GM19240 (cell line): ENCODE measurements around the gene MEGF6.

Experiments used
- DNase-seq: peaks from one replicate; pipeline ENCODE4 v3.0.0; 2011; ENCODE audit warnings: low spot score; ENCODE audit not compliant: insufficient read length

The MEGF6 gene

DNA sequence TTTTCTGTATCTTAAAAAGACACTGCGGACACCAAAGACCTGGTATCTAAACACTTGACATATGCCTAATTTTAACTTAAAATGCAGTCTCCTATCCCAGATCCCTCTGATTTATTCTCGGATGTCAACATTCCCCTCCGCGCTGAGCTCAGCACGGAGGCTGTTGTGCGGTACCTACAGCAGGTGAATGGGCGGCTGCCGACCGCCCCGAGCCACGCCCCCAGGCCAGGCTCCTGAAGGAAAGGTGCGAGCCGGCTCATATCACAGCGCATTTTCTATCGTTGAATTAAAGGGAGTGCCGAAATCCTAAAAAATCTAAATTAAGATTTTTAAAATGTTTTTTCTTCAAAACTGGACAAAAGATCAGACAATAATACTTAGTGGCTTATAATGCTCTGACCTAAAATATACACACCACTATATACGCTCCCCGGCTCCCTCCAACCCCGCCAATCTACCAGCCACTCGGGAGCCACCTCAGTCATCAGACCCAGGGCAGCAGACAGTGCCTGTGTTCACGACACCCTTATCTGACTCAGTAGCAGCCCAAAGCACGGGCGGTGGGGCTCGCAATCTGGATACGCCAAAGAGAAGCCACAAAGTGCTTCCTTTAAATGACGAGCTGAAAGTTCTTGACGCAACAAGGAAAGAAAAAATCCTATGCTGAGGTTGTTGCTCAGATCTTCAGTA lies 34.5 kb upstream of the MEGF6 start:
- no peak for DNase-seq

DNA sequence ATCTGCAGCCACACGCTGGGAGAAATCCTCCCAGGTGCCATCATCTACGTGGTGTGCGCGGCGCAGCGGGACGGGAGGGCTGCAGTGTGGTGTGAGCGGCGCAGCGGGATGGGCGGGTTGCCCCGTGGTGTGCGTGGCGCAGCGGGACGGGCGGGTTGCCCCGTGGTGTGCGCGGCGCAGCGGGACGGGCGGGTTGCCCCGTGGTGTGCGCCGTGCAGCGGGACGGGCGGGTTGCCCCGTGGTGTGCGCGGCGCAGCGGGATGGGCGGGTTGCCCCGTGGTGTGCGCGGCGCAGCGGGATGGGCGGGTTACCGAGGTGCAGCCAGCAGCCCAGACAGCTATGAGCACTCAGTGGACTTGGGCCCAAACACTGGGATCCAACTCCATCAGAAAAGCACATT lies 33.9 kb upstream of the MEGF6 start:
- DNase-seq = no peak

DNA sequence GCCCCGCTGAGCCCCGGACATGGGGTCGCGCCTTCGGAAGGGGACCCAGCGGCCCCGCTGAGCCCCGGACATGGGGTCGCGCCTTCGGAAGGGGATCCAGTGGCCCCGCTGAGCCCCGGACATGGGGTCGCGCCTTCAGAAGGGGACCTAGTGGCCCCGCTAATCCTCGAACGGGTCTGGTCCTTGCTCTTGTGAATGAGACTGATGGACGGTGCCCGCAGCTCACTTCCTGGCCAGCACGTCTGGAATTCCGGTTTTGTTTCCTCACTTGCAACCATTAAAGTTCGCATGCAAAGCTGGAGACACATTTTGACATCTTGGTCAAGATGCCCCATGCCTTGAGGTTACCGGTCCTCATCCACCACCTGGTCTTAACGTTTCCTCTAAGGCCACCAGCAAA lies 33.0 kb upstream of the MEGF6 start:
- DNase-seq = no peak

DNA sequence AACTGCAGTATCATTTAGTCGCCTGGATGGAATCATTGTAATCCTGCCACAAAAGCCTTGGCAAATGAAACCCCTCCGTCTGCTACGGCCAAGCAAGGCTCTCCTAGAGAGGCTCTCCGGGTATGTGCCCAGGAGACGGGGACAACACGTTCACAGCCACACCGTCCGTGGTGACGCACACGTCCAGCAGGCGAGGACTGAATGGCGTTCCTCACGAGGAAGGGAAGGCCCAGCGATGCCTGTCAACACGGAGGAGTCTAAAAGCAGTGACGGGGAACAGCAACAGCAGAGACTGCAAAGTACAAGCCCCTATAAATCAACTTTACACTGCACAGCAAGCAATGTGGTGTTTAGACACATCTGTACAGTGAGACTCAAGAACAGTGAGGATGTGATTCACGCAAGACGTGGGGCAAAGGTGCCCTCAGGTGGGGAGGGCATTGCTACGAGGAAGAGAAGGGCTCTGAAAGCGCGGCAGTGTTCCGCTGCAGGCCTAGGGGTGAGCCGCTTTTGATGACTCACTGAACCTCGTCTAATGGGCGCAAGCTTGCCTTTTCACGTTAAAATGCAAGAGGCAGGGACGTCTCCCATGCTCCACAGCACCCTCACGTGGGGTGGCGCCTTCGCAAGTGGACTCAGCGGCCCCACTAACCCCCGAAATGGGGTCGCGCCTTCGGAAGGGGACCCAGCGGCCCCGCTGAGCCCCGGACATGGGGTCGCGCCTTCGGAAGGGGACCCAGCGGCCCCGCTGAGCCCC lies 31.8 kb upstream of the MEGF6 start:
- no peak for DNase-seq

DNA sequence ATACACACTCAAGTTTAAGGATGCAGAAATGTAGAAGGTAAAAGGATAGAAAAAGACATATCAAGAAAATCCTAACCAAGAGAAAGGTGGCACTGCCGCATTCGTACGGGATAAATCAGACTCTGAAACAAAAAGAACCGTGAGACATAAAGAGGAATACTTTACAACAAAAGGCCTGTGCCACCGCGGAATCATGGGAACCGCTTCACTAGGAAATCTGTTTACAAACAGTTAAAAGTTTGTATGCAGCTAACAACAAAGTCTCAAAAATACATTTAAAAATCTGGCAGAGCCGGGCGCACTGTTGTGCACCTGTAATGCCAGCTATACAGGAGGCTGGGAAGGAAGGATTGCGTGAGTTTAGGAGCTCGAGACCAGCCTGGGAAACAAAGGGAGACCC lies 30.5 kb upstream of the MEGF6 start:
- DNase-seq = no peak

DNA sequence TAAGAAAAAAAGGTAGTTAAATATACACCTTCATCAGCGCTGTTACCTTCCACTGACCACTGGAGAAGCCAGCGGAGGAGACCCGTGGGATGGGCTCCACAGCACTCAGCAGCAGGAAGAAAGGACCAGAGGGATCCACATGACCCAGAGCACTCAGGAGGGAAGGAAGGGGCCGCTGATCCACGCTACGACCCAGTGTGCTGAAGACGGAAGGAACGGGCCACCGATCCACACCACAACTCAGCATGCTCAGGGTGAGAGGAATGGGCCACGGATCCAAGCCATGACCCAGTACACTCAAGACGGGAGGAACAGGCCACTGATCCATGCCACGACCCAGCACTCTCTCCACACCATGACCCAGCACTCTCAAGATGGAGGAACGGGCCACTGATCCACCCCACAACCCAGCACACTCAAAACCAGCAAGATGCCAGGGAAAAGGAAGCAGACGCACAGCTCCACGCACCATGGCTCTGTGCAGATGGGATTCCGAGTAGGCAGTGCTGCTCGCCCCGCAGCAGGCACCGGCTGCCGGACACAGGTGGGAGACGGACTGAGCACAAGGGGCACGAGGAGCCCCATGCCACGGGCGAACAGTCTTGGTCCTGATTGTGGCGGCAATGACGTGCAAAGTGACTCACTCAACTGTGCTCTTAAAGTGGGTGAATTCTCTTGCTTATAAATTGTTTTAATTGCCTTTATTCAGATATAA lies 29.9 kb upstream of the MEGF6 start:
- DNase-seq = no peak

DNA sequence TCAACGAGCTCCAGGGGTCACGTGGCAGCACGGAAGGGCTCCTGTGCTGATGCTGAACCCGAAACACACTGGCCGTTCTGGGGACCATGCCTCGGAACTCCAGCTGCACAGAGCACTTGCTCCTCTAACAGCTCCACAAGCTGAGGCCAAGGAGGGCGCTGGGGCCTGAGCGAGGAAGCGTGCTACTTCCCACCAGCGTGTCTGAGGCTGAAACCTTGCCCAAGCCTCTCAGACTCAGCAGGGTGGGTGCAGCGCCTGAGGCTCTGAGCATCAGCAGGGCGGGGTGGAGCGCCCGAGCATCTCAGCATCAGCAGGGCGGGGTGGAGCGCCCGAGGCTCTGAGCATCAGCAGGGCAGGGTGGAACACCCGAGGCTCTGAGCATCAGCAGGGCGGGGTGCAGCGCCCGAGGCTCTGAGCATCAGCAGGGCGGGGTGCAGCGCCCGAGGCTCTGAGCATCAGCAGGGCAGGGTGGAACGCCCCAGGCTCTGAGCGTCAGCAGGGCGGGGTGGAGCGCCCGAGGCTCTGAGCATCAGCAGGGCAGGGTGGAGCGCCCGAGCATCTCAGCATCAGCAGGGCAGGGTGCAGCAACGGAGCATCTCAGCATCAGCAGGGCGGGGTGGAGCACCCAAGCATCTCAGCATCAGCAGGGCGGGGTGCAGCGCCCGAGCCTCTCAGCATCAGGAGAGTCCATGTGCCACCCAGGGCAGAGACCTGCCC lies 29.0 kb upstream of the MEGF6 start:
- DNase-seq = no peak

DNA sequence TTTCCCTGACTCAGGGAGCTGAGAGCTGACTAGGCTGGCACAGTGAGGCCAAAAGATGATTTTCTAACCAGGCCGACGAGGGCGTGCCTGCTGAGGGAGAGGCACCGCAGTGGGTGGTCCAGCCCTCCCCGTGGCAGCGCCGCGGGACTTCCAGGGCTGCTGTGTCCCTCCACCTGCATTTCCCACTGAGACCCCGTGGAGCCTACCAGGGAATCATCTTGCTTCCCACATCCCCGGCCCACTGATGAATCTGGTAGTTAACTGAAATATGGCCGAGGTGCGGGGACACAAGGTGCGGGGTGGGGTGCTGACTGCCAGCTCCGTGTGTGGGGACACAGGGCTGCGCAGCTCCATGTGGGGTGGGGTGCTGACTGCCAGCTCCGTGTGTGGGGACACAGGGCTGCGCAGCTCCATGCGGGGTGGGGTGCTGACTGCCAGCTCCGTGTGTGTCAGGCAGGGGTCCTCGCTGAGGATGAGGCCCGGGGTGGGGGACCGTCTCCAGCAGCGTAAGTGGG lies 28.1 kb upstream of the MEGF6 start:
- DNase-seq = no peak

DNA sequence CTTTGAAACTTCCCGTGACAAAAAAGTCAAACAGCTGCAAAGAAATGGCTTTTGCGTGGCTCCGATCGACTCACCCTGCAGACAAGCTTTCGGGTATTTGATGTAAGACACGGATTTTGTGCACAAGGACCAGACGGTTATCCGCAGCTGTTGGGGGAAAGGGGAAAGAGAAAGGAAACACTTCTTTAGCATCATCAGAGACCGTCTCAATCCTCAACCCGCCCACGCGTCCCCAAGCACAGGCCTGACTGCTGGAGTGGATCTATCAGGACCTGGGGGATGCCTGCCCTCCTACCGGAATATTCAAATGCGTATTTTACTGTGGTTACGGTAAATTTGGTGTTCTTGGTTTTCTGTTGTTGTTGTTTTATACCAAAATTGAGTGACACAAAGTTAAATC lies 27.4 kb upstream of the MEGF6 start:
- DNase-seq = no peak

DNA sequence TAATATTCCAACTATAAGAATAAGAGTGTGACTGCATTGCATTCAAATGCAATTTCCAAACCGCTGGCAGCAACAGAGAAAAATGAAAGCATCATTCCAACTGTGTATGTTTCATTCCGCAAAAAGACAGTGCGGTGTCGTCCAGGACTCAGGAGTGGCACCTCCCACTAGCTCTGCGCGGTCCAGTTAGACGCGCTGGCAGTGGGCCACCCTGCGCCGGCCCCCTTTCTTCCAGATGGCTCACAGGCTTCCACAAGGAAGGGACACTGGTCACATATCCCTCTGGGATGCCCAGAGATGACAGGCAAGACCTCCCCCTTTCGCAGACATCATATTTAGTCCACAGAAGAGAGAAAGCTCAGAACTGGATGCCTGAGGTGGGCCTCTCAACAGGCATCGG lies 26.7 kb upstream of the MEGF6 start:
- DNase-seq = no peak

DNA sequence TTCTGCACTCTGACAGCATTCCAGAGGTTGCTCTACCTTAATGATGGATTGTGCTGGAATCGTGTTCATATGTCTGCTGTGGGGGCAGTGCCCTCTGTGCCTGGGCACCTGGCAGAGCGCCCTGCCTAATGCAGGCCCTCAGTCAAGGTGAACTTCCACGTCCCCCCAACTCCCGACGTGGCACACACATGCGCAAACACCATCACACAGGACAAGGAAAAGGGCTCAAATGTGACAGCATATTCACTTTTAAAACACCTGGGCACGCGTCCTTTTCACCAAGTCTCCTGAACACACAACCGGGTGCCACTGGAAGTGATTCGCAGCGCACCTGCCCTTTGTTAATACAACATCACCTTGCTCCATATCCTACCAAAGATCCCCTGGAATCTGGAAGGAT lies 25.2 kb upstream of the MEGF6 start:
- no peak for DNase-seq

DNA sequence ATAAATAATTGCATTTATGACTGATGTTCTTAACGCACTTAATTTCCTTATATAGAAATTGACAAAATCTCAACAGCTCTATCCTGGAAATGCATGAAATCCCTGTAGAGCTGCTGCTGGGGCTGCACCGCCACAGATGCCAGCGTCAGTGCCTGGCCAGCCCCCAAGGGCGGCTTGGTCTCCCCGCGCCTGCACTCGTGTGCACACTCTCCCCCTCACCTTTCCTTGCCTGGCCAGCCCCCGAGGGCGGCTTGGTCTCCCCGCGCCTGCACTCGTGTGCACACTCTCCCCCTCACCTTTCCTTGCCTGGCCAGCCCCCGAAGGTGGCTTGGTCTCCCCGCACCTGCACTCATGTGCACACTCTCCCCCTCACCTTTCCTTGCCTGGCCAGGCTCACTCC lies 24.8 kb upstream of the MEGF6 start:
- DNase-seq = no peak

DNA sequence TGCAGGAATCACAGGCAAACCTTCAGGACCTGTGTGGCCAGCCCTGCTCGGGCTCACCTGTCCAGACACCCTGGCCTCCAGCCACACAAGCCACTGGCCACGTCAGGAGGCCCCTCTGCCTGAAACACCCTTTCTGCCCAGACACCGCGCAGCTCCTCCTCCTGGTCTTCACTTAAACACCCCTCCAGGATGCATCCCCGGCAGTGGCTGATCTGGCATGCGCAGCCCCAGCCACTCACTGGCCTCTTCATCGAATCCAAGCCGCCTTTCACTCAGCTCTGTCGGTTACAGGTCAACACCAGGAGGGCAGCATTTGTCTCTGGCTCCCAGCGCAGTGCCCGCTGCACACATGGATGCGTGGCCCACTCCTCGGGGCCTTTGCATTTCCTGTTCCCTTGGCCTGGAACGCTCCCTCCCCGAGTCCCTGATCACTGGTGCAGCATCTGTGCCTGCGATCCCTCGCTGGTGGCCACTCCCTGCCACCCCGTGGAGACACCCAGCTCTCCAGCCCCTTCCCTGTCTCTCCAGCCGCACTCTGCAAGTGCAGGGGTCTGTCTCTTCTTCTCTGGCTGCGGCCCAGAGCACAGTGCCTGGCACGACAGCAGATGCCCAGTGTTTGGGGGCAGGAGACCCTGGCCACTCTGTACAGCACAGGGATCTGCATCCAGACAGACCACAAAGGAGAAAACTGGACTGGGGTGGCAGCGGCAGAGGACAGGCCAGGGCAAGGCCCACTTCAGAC lies 22.9 kb upstream of the MEGF6 start:
- DNase-seq = no peak

DNA sequence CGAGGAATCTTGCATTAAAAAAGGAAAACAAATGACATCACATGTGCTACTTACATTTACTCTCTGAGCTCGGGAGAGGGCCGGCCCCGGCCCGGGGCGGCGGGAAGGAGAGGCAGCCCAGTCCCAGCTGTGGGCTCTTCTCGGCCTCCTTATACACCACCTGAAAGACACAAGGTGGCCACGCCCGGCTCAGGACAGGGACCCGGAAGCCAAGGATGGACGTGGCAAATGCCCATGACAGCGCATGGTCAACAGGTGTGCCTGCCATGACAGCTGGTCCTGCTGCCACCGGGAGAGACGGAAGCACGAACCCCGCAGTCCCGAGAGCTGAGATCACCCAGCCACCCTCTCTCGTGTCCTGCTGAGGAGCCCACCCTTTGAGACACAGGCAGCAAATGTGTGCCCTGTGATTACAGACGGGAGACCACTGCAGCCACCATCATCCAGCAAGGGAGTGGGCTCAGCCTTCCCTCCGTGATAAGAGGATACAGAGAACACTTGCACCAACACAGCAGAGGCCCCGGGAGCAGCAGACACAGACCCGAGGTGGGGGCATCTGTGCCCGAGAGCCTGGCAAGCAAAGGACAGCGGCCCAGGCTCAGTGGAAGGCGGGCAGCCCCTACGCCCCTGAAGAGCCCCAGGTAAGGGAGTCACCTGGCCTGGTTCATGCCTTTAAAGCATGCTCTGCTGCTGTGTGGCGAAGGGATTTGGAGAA lies 22.2 kb upstream of the MEGF6 start:
- DNase-seq = no peak

DNA sequence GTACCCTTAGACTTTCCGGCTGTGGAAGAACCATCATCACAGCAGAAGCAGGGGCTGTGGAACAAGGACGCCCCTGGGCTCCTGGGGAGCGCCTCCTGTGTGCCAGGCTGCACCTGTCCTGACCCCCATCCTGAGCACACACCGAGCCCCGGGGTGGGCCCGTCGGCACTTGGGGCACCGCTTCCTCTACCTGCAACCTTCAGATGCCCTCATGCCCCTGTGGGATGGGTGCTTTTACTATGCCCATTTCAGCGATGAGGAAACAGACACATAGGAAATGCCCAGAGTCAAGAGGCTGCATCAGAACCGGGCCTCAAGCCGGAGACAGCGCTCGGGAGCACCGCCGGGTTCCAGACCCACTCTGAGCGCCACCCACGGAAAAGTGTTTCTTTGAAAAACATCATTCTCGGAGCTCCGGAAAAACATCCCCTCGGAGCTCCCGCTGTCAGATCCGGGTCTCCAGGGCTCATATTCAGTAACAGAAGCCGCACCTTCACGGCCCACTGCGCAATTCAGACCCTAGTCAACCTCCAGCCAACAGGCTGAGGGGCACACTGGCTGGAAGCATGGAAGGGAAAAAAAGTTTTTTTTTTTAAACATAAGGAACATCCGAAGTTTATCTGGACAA lies 21.5 kb upstream of the MEGF6 start:
- DNase-seq = no peak

DNA sequence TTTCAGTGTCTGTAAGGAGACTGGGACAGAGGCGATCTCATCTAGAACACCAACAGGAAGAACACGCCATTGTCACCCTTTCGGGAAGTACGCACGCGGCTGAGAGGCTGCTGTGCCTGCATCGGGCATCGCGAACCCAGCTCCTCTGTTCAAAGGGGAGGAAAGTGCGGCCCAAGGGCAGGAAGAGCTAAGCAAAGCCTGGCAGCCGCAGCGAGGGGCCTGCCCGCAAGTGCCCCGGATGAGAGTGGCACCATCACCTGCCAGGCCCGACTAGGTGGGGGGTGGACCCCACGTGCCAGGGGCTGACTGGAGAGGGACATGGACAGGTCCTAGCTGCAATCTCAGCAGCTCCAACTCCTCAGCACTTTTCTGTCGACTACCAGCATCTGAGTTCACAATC lies 21.0 kb upstream of the MEGF6 start:
- DNase-seq = no peak

DNA sequence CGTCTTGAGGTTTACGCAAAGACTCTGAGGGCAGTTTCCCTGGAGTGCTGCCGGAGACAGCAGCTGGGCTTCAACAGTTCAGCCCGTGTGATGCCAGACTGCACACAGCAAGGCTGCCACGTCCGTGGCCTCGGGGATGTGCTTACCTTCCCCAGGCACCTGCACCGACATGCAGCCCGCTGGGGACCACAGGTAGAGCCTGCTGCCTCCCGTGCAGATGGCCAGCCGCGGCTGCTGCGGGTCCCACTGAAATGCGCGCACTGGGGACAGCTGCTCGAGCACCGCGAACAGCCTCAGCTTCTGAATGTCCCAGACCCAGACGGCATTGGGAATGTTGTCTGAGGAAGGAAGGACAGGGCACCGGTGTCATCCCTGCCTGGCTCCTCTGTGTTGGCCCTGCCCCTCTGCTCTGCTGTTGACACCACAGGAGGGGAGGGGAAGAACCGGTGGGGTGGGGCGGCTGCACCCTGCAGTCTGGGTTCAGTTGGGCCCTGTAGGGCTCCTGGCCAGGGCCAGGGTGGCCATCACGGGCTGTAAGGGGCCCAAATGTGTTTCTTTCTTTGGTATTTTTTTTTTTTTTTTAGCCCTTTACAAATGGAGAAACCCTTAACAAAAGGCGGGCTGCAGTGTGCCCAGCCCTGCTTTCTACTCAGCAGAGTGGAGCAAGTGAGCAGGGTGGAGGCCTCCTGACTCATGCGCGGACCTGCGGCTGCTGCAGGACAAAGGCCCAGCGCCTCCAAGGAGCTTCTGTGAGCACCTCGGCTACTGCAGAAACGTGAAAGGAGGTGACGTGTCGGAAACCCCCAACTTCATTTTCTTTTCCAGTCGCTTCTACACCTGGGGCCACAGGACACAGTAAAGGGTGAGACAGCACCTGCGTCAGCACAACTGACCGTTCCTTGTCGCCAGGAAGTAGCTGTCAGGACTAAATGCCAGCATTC lies 20.3 kb upstream of the MEGF6 start:
- DNase-seq = no peak

DNA sequence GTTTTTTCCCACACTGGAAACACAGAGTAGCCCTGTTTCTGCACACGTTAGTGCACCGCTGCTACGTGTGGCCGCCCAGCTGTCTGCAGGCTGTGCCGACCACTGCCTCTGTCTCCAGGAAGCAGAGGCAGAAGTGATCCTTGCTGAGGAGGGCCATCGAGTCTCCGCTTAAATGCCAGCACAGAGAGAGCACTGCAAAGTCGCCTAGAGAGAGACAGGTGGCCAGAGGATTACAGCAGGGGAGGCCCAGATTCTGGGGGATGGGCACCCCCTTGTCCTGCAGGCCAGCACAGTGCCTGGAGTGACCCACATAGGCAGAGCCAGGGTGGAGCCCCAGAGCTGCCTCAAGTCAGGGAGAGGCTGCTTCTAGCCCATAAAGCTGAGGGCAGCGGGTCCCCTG lies 19.6 kb upstream of the MEGF6 start:
- no peak for DNase-seq

DNA sequence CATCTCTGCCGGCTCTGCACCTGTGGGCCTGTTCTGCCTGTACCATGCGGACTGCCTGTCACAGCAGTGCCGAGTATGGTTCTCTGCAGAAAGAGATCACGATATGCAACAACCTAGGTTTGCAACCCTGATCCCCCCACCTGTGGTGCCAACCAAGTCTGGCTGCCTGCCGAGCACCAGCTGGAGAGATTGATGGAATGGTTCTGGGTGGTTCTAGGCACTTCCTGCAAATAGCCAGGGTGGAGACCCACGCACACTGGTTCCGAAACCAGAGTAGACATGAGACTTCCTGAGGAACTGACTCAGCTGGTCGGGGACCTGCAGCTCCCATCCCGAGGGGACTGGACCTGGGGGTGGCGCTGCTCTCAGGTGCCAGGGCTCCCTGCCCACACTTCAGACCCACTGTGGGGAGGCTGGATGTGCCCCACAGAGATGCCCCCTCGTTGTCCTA lies 18.9 kb upstream of the MEGF6 start:
- no peak for DNase-seq
